ENCODE results near the gene VPS52. TPM values are rescaled to one million over a fixed set of nuclear protein-coding genes. Genes with fewer than 3 reads are reported as not detected.

VPS52 gene
- total and polyA plus RNA-seq, 9 of the 15 experiments (the other 6 are each of a cell fraction or from before 2014, with no cell fraction given) = 24.4 to 103 (median 40.2) TPM

DNA sequence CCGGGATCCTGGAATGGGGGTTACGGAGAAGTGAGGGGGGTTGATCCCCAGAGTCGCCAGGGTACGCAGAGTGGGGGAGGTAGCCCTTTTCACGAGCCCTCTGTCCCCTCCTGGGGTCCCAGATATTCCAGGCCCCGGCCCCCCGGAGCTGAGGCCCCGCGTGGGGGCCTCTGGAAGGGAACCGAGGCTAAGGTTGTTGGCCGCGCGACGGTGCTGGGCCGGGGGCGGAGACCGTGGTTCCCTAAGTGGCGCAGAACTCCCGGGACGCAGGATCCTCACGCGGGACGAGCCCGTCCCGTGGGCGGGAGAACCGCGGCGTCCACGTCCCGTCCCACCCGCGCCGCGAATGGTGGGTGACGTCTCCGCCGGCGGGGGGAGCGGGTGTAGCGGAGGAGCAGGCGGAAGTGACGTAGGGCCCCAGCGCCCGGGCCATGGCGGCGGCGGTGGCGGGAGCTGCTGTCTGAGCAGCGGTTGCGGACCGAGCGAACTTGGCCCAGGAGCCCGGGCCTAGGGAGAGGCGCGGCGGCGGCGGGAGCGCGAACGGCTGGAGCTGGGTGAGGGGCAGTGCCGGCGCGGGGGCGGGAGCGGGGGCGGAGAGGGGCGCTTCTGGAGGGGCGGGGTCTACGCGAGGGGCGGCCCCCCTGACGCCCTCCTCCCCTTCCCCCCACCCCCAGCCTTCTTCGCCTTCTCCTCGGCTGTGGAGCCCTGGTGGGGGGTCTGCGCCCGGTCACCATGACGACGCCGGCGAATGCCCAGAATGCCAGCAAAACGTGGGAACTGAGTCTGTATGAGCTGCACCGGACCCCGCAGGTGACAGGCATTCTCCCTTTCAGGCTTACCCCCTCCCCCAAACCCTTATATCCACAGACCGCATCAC is 63.3 kb downstream of the VPS52 start, which contains the start of gene RING1 (continued):
- TF ChIP-seq E2F8 (IDR thresholded peaks at IDR 0.05; ENCODE audit: low read depth, partially characterized antibody) = peak; percentile 95
- no peak for TF ChIP-seq THRB (CRISPR knock-in tag; conservative IDR thresholded peaks at IDR 0.05)
- TF ChIP-seq, protein P1, sequence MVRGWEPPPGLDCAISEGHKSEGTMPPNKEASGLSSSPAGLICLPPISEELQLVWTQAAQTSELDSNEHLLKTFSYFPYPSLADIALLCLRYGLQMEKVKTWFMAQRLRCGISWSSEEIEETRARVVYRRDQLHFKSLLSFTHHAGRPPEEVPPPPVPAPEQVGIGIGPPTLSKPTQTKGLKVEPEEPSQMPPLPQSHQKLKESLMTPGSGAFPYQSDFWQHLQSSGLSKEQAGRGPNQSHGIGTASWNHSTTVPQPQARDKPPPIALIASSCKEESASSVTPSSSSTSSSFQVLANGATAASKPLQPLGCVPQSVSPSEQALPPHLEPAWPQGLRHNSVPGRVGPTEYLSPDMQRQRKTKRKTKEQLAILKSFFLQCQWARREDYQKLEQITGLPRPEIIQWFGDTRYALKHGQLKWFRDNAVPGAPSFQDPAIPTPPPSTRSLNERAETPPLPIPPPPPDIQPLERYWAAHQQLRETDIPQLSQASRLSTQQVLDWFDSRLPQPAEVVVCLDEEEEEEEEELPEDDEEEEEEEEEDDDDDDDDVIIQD (CRISPR knock-in tag; IDR thresholded peaks at IDR 0.05) = peak; percentile 7; the same call in 1 of the 2 replicates
- TF ChIP-seq LCOR (CRISPR knock-in tag; IDR thresholded peaks at IDR 0.05) = peak; percentile 75; the same call in 1 of the 2 replicates
- peak; percentile 70 for TF ChIP-seq NR4A1 (CRISPR knock-in tag; IDR thresholded peaks at IDR 0.05)
- no peak; the same call in 1 of the 2 replicates for TF ChIP-seq NR4A1 (tag; IDR thresholded peaks at IDR 0.05)
- no peak for TF ChIP-seq ZNF77 (CRISPR knock-in tag; IDR thresholded peaks at IDR 0.05)
- TF ChIP-seq WHSC1 (IDR thresholded peaks at IDR 0.05; ENCODE audit: low read length) = no peak
- peak; percentile 3 for TF ChIP-seq PCBP1 (IDR thresholded peaks at IDR 0.05; ENCODE audit: low read depth, low read length, poor library complexity, severe bottlenecking)
- TF ChIP-seq ZNF253 (CRISPR knock-in tag; conservative IDR thresholded peaks at IDR 0.05) = no peak
- TF ChIP-seq XRCC4 (IDR thresholded peaks at IDR 0.05; ENCODE audit: extremely low read depth, insufficient read depth, insufficient read length) = no peak
- peak; percentile 34; the same call in 1 of the 2 replicates for TF ChIP-seq ELK1 (CRISPR knock-in tag; IDR thresholded peaks at IDR 0.05)
- TF ChIP-seq HOXB6 (CRISPR knock-in tag; IDR thresholded peaks at IDR 0.05; ENCODE audit: borderline replicate concordance) = no peak
- peak; percentile 92 for TF ChIP-seq E2F1 (CRISPR knock-in tag; IDR thresholded peaks at IDR 0.05)
- TF ChIP-seq DDX20 (tag; IDR thresholded peaks at IDR 0.05; ENCODE audit: low read depth) = no peak
- peak; percentile 80 for TF ChIP-seq HDAC2 (IDR thresholded peaks at IDR 0.05)
